Superior temporal gyrus (tissue), 1 donor: ENCODE data around the gene BACE2.
A peak's percentile ranks its signal among the peaks of the same experiment; 100 is the strongest.
"Not testable (repeated sequence)": the region's sequence is repeated elsewhere in the genome, so short reads cannot be mapped to it uniquely, and the experiment has no call there.

ENCODE experiments used
- DNase-seq: peaks from one replicate; pipeline ENCODE4 v3.0.0-alpha.2; 2016; ENCODE audit errors: extremely low spot score

Gene BACE2

DNA sequence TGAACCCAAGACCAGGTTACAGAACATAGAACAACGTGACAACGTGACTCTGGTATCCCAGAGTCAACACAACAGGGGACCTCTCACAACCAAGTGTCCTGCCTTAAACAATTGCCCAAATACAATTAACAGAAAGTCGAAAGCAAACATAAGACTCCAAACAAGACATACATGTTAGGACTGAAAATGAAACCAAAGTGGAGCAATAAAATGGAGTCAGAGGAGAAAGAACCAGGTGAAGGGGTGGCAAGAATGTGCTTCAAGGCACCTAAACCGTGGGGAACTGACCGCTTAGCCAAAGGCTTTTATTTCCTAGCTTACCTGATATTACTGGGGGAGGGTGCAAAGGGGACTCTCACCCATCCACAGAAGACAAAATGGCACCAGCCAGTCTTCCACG lies 17.8 kb downstream of the BACE2 start:
- no peak for DNase-seq

DNA sequence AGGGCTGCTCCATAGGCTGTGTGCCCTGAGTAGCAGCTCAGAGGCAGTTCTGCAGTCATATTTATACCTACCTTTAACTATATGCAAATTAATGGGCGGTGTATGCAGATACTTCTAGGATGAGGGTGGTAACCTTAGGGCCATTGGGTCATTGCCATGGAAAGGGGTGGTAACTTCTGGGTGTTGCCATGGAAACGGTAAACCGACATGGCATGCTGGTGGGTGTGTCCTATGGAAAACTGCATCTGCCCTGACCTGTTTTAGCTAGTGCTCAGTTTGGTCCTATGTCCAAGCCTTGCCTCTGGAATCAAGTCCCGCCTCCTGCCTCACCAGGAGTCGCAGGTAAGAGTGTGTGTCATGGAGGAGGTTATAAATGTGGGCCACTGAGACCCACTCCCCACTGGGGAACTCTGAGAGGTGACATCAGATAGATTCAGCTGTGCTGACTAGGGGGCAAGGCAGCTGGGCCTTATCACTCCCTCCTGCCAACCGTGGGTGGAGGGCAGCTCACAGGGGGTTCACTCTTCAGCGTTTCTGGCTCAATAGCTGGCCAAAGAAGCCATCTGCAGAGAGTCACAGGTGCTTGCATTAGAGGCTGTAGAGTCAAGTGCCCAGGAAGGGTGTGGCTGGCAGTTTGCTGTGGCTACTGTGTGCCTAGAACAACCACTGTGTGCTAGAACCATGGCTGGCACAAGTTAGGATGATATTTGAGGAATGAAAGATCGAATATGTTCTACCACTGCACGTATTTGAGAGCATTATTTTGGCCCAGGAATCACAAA lies 19.0 kb downstream of the BACE2 start:
- no peak for DNase-seq

DNA sequence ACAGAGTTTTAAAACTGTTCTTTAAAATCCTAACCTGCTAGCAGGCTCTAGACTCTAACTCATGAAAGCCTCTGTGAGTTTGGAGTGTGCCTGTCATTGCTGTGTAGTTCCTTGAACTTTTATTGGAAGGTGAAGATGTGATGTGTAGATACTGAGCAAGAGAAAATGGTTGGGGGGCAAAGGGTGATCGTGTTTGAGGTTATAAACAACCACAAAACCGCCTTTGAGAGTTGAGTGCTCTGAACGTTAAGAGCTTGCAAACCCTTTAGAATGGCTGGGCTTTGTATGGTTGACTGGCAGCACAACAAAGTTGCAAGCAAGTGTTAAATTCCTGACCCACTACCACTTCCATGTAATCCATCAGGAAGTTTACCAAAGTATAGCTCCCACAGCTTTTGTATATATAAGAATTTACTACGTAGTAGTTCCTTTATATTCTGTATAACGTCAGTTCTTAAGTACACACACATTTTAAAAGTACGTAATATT lies 19.6 kb downstream of the BACE2 start:
- no peak for DNase-seq

DNA sequence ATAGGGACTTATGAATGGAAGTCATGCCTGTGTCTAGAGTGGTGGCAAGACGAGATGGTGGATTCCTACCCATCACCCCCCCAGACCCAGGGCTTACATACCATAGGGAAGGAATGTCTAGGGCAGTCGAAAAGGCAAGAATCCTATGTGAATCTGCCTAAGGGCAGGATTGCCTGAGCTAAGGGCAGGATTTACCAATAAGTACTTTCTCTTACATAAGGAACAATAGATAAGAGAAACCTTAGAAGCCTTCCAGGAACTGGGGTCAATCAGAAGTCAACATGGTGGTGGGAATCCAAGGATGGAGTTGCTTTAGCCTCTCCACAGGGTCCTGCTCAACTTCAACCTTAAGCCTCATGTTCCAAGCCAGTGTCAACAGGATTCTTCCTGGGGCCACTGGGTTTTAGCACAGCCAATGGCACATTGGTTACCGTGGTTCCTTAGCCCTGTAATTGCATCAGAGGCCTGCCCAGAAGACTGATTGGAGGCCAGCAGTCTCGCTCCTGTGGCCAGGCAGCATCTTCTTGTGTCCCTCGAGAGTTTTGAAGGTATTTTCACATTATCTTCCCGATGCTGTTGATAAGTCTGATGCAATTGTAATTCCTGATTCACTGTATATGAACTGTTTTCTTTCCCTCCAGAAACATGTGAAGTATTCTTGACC lies 20.7 kb downstream of the BACE2 start:
- no peak for DNase-seq

DNA sequence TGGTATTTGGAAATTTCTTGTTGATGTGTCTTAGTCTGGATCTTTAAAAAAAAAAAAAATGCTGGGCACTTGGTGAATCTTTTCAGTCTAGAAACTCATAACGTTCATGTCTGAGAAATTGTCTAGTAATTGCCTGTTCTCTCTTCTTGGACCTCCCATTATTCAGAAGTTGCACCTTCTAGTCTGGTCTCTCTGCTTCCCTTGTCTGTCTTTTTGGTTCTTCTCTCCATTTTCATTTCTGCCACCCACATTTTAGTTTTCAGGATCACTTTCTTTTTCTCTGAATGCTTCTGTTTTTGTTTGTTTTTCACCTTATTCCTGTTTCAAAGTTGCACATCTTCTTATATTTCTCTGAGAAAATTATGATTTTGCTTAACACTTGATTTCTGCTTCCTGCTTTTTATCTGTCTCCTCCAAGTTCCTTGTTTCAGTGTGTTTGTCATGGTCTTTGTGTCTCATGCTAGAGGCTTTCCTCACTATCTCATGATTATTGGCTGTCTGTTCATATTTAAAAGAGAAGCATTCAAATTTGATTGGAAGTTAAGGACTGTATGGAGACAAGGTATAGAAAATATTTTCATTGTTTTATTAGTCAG lies 21.3 kb downstream of the BACE2 start:
- no peak for DNase-seq

DNA sequence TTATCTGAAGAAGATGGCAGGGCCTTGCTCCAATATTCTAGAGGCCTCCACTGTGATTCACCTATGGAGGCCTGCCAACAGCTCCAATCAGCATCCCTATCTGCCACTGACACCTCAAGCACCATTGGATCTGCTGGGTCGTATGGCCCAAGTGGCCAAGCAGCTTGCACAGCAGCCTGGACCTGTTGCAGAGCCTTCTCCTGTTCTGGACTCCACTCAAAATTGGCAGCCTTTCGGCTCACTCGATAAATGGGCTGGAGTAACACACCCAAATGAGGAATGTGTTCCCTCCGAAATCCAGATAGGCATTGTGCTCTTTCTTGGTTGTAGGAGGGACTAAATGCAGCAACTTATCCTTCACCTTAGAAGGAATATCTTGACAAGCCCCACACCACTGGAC lies 24.6 kb downstream of the BACE2 start:
- not testable (repeated sequence) for DNase-seq

DNA sequence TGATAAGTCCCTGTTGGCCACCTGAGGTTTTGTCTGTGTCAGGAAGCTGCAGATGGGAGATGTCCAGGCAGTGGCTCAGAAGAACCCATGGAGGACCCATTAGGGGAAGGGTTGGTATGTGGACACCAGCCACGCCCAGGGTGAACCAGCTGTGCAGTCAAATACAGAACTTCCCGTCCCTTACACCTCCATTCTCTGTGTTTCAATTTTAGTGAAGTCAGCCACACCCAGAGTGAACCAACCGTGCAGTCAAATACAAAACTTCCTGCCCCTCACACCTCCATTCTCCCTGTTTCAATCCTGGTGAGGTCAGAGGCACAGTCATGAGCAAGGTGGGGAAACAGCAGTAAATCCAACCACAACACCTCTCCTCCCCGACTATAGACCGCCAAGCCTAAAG lies 27.4 kb downstream of the BACE2 start:
- no peak for DNase-seq

DNA sequence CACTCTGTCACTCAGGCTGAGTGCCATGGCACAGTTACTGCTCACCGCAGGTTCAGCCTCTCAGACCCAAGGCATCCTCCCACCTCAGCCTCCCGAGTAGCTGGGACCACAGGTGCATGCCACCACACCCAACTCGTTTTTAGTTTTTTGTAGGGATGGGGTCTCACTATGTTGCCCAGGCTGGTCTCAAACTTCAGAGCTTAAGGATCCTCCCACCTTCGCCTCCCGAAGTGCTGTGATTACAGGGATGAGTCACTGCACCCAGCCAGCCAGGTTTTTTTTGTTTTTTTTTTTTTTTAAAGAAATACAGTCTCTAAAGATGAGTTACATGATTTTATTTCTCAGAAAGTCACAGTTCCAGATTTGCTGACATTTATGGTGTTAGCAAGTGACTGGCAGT lies 29.0 kb downstream of the BACE2 start:
- DNase-seq: no peak

DNA sequence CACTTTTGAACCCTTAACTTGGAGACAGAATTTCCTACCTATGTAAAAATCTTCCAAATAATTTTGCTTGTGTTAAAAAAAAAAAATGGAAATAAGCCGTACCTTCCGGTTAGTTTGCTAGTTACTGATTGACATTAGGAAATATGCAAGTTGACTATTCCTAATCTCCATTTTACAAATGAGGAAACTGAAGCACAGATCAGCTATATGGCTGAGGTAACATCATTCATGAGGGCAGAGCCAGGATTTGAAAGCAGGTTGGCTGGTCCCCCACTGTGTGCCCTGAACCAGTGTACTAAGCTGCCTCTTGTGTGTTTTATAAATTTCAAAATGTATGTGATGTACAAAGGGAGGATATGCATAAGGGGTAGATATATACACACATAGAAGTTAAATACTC lies 29.6 kb downstream of the BACE2 start:
- DNase-seq: no peak

DNA sequence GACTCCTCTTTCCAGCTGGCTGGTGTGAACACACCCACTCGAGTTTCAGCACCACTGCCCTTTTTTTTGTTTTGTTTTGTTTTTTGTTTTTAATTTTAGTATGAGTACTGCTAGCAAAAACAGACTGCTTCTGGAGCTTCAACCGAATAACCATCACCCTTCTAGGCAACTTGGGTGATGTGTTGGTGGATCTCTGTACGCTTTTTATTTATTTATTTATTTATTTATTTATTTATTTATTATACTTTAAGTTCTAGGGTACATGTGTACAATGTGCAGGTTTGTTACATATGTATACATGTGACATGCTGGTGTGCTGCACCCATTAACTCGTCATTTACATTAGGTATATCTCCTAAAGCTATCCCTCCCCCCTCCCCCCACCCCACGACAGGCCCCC lies 30.7 kb downstream of the BACE2 start:
- DNase-seq: not testable (repeated sequence)

DNA sequence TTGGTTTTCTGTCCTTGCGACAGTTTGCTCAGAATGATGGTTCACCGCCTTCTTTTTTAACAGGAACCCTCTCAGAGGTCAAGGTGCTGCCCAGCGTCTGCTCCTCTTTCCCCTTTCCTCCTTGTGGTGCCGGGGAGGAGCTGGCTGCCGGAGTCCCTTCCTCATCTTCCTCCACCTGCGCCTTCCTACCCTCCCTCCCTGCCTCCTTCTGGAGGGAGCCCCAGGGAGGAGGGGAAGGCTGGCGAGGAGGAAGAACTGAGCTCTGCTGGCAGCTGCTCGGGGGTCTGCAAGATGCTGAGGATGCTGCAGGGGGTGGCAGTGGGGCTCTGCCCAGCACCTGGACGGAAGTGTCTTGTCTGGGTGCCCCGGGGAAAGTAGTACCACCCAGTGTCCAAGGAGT lies 31.2 kb downstream of the BACE2 start:
- DNase-seq: no peak

DNA sequence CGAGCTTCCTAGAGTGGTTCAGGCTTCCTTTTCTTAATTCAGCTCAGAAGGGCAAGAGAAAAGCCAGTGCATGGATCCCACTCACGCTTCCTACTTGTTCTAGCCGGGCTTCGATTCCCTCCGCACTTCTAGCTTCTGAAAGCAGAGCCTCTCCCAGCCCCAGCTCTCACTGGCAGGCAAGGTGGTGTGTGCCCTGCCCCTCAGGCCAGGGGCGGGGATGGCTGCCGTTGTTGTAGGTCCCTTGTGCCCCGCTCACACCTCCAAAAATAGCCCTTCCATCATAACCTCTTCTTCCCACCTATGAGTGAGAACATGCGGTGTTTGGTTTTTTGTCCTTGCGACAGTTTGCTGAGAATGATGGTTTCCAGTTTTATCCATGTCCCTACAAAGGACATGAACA lies 31.6 kb downstream of the BACE2 start:
- no peak for DNase-seq

DNA sequence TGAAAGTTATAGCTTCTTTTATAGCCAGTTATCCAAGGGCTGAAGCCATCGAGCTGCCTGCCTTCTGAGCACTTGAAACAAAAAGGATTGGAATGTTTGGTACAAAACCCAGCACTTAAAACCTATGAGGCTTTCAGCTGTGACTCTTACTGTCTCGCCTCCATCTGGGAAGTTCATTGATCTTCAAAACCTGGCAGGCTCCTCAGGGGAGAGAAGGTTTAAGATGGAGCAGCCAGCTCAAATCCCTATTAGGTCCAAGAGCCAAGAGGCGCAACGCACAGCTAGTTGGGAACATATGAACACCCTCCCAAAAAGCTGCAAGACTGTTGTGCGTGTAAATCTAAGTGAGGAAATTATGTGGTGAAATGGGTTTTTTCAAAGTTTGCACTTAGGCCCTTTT lies 33.4 kb downstream of the BACE2 start:
- DNase-seq: no peak

DNA sequence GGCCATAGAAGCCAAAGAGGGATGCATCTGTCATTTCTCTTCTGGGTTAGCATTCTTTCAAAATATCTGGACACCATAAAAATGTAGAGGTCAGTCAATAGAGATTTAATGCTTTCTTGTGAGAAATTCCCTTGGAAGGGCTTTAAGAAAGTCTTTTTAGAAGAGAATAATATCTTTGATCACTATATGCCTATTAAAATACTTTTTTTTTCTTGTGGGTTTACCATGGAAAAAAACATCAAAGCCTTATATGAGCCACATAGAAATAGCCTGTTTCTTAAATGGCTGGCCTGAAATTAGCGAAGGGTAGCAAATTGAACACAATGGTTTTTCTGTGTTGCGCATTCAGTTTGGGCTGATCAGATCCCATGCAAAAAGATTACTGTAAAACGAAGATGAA lies 36.8 kb downstream of the BACE2 start:
- no peak for DNase-seq

DNA sequence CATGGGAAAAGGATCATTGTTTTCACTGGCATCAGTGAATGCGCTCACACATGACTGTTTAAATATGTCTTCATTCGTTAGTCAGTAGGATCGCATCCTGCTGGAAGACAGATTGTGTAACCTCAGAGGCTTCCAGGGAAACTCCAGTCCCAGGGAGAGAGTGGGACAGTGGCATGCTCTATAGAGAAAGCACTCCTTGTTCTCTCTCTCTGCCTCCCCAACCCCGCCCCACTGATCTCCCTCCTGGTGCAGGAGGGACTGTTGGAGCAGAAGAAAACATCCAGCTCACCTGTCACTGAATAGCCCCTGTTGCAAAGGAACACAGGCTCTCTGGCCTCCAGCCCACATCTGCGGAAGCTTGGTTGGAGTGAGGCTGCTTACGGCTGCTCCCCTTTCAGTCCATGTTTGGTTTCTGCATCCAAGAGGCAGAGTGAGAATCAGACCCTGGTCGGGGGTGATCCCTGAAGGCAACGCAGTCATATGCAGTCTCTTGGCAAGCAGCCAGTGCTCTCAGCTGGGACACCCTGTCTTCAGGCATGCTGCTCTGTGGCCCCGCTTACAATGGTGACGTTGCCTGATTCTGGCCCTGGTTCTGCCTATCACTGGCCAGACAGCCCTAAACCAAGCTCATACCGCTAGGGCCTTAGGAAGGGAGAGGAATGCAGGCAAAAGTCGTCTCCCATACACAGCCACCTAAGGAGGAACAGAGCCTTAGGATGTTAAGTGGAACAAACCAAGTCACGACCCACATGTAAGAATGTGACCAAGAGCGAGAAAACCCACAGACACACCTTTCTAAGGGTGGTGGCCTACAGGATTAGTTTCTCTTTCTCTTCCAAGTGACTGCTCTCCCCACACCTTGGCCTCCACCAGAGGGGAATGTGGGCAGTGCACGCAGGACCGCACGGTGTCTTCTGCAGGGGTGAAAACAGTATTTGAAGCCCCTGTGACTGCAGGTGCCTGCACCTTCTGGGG lies 39.7 kb downstream of the BACE2 start:
- peak; percentile 14 for DNase-seq

DNA sequence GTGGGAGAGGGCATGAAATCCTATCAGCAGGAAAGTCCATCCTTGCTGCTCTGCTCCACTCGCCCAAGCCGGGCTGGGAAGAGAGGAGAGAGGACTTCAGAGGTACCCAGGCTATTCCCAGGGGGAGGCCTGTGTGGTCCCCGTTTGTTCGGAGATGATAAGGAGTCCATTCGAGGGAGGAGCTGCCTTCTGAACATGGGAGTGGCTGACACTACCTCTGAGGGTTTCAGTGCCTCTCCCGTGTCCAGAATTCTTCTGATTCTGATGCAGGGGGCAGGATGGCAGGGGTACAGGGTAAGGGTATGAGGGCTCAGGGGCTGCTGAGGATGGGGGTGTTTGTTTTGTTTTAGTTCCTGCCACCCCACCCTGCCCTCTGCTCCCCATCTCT lies 40.4 kb downstream of the BACE2 start:
- no peak for DNase-seq

DNA sequence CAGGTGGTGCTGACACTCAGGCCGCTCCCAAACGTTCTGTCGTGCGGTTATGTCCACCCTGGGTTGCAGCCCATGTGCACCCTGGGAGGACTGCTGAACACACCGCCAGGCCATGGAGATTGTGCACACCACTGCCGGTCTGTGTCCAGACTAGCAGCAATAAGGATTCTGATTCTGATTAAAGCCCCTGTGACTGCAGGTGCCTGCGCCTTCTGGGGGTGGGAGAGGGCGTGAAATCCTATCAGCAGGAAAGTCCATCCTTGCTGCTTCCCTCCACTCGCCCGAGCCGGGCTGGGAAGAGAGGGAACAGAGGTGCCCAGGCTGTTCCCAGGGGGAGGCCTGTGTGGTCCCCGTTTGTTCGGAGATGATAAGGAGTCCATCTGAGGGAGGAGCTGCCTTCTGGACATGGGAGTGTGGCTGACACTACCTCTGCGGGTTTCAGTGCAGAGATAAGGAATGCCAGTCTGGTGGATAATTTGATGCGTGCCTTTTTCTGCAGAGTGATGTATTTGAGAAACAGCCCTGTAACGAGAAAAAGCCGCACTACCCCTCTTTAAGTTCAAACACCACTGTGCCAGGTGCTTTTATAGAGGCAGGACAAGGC lies 41.2 kb downstream of the BACE2 start:
- no peak for DNase-seq

DNA sequence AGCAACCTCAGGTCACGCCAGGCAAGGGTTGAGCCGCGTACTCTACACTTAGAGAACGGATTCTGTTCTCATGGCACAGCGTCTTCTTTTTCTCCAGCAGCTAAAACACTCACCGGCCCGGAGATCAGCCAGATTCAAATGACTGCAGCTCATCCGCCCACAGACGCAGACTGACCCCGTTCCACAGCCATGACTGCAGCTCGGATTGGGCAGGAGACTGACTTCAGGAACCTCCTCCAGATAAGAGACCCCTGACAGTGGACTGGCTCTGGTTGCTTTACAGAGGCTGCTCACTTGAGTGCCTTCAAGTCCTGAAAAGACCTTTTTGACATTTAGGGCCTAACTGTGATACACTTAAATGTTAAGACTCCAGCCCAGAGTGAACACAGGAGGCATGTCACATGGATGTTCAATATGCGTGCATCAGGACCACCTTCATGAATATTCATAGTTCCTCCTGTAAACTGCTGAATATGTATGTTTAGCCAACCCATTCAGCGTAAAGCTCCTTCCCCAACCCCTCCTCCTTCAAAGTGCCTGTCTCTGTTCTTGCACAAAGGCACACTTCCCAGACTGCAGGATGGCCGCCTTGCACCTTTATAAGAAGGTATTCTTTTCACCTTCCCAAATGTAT lies 42.6 kb downstream of the BACE2 start:
- no peak for DNase-seq

DNA sequence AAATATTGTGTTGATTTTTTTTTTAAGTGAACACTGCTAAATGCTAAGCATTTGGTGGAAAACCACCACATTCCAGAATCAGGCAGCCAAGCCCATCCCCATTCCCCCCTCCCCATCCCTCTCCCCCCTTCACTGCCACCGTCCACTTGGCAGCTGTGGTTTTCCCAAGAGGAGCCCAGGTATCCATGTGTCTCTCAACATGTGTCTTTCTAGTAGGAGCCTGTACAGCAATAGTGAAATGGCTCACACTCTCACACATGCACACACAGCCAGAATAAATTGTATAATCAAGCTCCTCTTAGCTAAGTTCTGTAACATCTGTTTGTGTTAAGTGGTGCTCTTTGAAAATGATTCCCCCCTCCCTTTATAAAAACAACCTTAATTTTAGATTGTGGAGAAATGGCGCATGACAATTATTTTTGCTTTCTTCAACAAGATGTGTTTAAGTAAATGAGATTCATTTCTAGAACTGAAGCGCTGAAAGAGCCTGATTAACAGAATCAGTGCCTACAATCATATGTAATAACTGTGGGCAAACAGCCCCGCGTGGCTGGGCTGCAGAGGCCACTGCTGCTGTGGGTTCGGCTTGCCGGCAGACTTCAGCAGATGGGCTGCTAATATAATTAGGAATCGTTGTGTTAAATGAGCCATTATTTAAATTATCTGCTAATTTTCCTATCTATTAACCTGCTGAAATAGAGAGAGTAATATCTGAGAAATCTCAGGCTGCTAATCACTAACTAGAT lies 43.3 kb downstream of the BACE2 start:
- DNase-seq: no peak

DNA sequence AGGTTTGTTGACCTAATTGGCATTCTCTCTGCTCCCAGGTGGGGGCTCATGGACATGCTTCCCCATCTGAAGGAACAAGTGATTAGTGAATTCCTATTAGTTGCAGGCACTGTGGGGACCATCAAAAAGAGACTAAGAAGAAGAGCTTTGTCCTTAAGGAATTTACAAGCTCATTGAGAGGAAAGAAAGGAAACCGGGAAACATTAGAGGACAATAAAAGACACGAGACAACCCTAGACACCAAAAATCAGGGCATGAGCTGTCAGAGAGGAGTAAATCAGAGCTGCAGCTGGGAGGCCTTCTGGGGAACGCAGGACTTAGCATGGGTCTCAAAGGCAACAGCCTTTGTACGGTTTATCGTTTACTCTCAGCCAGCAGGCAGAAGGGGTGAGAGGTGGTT lies 45.1 kb downstream of the BACE2 start:
- DNase-seq: no peak
